CD4-positive, alpha-beta memory T cell (primary cell): ENCODE data around the gene RND3. TPM values are rescaled to one million over a fixed set of nuclear protein-coding genes. Genes with fewer than 3 reads are reported as not detected.

Source experiments
- CTCF ChIA-PET: fragments of 350-600 bp; sonication (Branson Sonifier 250); formaldehyde crosslinking; loops from one replicate; lab custom pipeline; 2021; ENCODE audit warnings: inconsistent platforms; ENCODE audit not compliant: partially characterized antibody; lab: Charles Lee
- POLR2A ChIA-PET: fragments of 350-600 bp; sonication (Branson Sonifier 250); formaldehyde crosslinking; loops from one replicate; lab custom pipeline; 2021; ENCODE audit not compliant: partially characterized antibody; lab: Charles Lee
- DNase-seq, 5 donors: peaks; one replicate each; pipeline versions ENCODE4 v3.0.0 to v3.0.0-alpha.2; 2020 to 2022; ENCODE audit warnings: mixed read lengths in 1 of 5
- H3K27ac ChIP-seq: one replicate; pipeline ENCODE4 v1.7.0; 2013; ENCODE audit warnings: low read depth, low read length
- H3K27me3 ChIP-seq: 2 replicates; pipeline ENCODE4 v1.7.0; 2013; ENCODE audit warnings: mild to moderate bottlenecking, low read length, moderate library complexity; ENCODE audit not compliant: insufficient read depth
- H3K36me3 ChIP-seq: 2 replicates; pipeline ENCODE4 v1.7.0; 2013; ENCODE audit warnings: mild to moderate bottlenecking, low read length, moderate library complexity; ENCODE audit not compliant: insufficient read depth
- H3K4me1 ChIP-seq: 2 replicates; pipeline ENCODE4 v1.7.0; 2013; ENCODE audit warnings: mild to moderate bottlenecking, low read length, moderate library complexity; ENCODE audit not compliant: insufficient read depth
- H3K4me3 ChIP-seq, 2 donors: one replicate each; pipeline ENCODE4 v1.7.0; 2013; ENCODE audit warnings: low read length in 2 of 2, mild to moderate bottlenecking in 1 of 2
- H3K9me3 ChIP-seq, 2 donors: one replicate each; pipeline ENCODE4 v1.7.0; 2013; ENCODE audit warnings: low read length in 2 of 2, control low read depth in 1 of 2; ENCODE audit not compliant: control insufficient read depth in 1 of 2
- H3K27ac Mint-ChIP-seq, 7 donors: one replicate each; pipeline ENCODE4 v1.8.0; 2020 to 2021; ENCODE audit warnings: mixed read lengths in 7 of 7, mild to moderate bottlenecking in 6 of 7, inconsistent platforms in 3 of 7, moderate library complexity in 3 of 7
- H3K27me3 Mint-ChIP-seq, 2 donors: one replicate each; pipeline ENCODE4 v1.8.0; 2020 to 2021; ENCODE audit warnings: mixed read lengths in 2 of 2
- H3K36me3 Mint-ChIP-seq, 2 donors: one replicate each; pipeline ENCODE4 v1.8.0; 2020 to 2021; ENCODE audit warnings: mixed read lengths in 2 of 2, inconsistent platforms in 1 of 2, mild to moderate bottlenecking in 1 of 2
- H3K4me1 Mint-ChIP-seq, 4 donors: one replicate each; pipeline ENCODE4 v1.8.0; 2020 to 2021; ENCODE audit warnings: mixed read lengths in 4 of 4, mild to moderate bottlenecking in 1 of 4
- H3K4me3 Mint-ChIP-seq, 8 donors: one replicate each; pipeline ENCODE4 v1.8.0; 2020 to 2021; ENCODE audit warnings: mixed read lengths in 8 of 8, mild to moderate bottlenecking in 7 of 8, moderate library complexity in 6 of 8, inconsistent platforms in 3 of 8
- H3K9me3 Mint-ChIP-seq, 8 donors: one replicate each; pipeline ENCODE4 v1.8.0; 2020 to 2021; ENCODE audit warnings: mixed read lengths in 8 of 8, mild to moderate bottlenecking in 5 of 8, inconsistent platforms in 3 of 8, moderate library complexity in 1 of 8
- intact Hi-C: fragments of 100-400 bp; cut with micrococcal nuclease; formaldehyde crosslinking; loops from one replicate; pipeline ENCODE4 v1.15.1; 2023
- polyA plus RNA-seq, 2 donors: library from polyadenylated mRNA; unstranded; fragments of 300-500 nt; fragmentation: Illumina TruSeq; gene quantifications; one replicate each; pipeline ENCODE4 v1.2.3, GENCODE V29; 2021
- total RNA-seq, 2 experiments: library from RNA; stranded (reverse); gene quantifications; one replicate each; pipeline ENCODE4 v1.2.3, GENCODE V29; 2021

The RND3 gene
- total and polyA plus RNA-seq, 4 experiments from 2014 or later: not detected

- Histone ChIP-seq H3K36me3 (no peaks in the 10 kb centered on the region), H3K4me1 (no peaks in the 10 kb centered on the region), H3K4me3 (no peak overlapping the region), H3K27ac (no peak overlapping the region), H3K9me3 (no peaks in the 10 kb centered on the region), H3K27me3 (no peaks in the 10 kb centered on the region)
- intact Hi-C loops: no loop called here
- Mint-ChIP-seq H3K27ac (no peak overlapping the region), H3K4me3 (no peak overlapping the region), H3K9me3 (peaks cover 0 to 4% (median 0%) of the 10 kb centered on the region in 8 donors), H3K27me3 (no peaks in the 10 kb centered on the region), H3K36me3 (no peaks in the 10 kb centered on the region), H3K4me1 (no peaks in the 10 kb centered on the region)
- ChIA-PET POLR2A (no interaction called here), CTCF (no interaction called here)
- DNase-seq: no peak
Measured at GRCh38 chr2:150424406-150424805, 63.1 kb downstream of the RND3 start.

DNA sequence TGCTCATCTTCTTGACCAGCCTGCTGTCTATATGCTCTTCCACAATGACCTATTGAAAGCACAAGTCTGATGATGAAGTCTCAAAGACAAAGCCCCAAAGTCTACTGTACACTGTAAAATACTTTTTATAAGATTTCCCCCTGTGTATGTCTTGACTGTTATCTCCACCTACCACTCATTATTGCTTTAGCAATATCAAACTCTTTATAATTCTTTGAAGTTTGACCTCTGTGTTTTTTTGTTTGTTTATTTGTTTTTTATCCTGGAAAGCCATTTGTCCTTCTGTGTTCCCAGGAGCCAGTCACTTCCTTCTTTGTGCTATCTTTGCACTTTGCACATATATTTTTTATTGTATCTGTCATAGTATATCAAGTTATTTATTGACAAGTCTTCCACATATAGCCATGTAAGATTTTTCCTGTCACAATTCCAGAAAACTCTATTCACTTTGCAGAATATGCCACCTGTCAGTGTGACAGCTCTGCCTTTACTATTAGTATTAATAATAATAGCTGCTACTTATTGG is 66.3 kb downstream of the RND3 start:
- no peaks in the 10 kb centered on the region for H3K4me1 Mint-ChIP-seq
- ChIA-PET CTCF (no interaction called here), POLR2A (no interaction called here)
- no peaks in the 10 kb centered on the region for H3K36me3 Mint-ChIP-seq
- no peaks in the 10 kb centered on the region for H3K27me3 Mint-ChIP-seq
- no peaks in the 10 kb centered on the region for H3K4me1 ChIP-seq
- no peak overlapping the region for H3K4me3 Mint-ChIP-seq
- H3K27ac ChIP-seq: no peak overlapping the region
- peak overlapping the region in 1 of 7 donors; percentile 9 for H3K27ac Mint-ChIP-seq
- intact Hi-C loops: no loop called here
- no peak overlapping the region for H3K4me3 ChIP-seq
- no peaks in the 10 kb centered on the region for H3K9me3 ChIP-seq
- no peak for DNase-seq
- no peaks in the 10 kb centered on the region for H3K36me3 ChIP-seq
- peaks cover 0 to 11% (median 0%) of the 10 kb centered on the region in 8 donors for H3K9me3 Mint-ChIP-seq
- H3K27me3 ChIP-seq: no peaks in the 10 kb centered on the region

GRCh38 chr2:150418916-150419315 is 68.6 kb downstream of the RND3 start:
- intact Hi-C loops: no loop called here

More at GRCh38 chr2:150418916-150419315, 68.6 kb downstream of the RND3 start:
- H3K27ac ChIP-seq: no peak overlapping the region
- no peaks in the 10 kb centered on the region for H3K36me3 Mint-ChIP-seq
- no peaks in the 10 kb centered on the region for H3K27me3 Mint-ChIP-seq
- no peak overlapping the region for H3K4me3 Mint-ChIP-seq
- H3K36me3 ChIP-seq: no peaks in the 10 kb centered on the region
- ChIA-PET POLR2A (no interaction called here), CTCF (no interaction called here)
- peaks cover 0 to 11% (median 0%) of the 10 kb centered on the region in 8 donors for H3K9me3 Mint-ChIP-seq
- no peaks in the 10 kb centered on the region for H3K27me3 ChIP-seq
- H3K9me3 ChIP-seq: no peaks in the 10 kb centered on the region
- no peaks in the 10 kb centered on the region for H3K4me1 Mint-ChIP-seq
- no peaks in the 10 kb centered on the region for H3K4me1 ChIP-seq
- H3K27ac Mint-ChIP-seq: no peak overlapping the region
- no peak for DNase-seq
- H3K4me3 ChIP-seq: no peak overlapping the region
